ENCODE measurements around the gene CTNNB1.

The CTNNB1 gene

GRCh38 chr3:41193794-41194539 is 5.3 kb upstream of the CTNNB1 start:
- DNase-seq: no peak

- no peak for DNase-seq
These were observed 4.6 kb upstream of the CTNNB1 start for GRCh38 chr3:41194701-41195100.

GRCh38 chr3:41195946-41196345 is 3.4 kb upstream of the CTNNB1 start:
- DNase-seq: no peak

GRCh38 chr3:41196499-41197410 is 2.5 kb upstream of the CTNNB1 start:
- DNase-seq: no peak

GRCh38 chr3:41198046-41198445 is 1.3 kb upstream of the CTNNB1 start:
- DNase-seq: no peak

- DNase-seq: no peak
These were observed 779 bp upstream of the CTNNB1 start for GRCh38 chr3:41198526-41198925.

- peak; percentile 56 for DNase-seq
These were observed 762 bp downstream of the CTNNB1 start for GRCh38 chr3:41199866-41200668.

- DNase-seq: no peak
These were observed 1.3 kb downstream of the CTNNB1 start for GRCh38 chr3:41200669-41201021.

GRCh38 chr3:41202075-41202833 is 2.9 kb downstream of the CTNNB1 start:
- no peak for DNase-seq

GRCh38 chr3:41202834-41203345 is 3.6 kb downstream of the CTNNB1 start:
- DNase-seq: peak; percentile 32

GRCh38 chr3:41204369-41204768 is 5.1 kb downstream of the CTNNB1 start:
- DNase-seq: no peak

- DNase-seq: no peak
These were observed 6.3 kb downstream of the CTNNB1 start for GRCh38 chr3:41205591-41205990.

- DNase-seq: no peak
These were observed 8.1 kb downstream of the CTNNB1 start for GRCh38 chr3:41207355-41207754.

GRCh38 chr3:41208507-41209220 is 9.4 kb downstream of the CTNNB1 start:
- DNase-seq: no peak

- no peak for DNase-seq
These were observed 10.3 kb downstream of the CTNNB1 start for GRCh38 chr3:41209646-41210045.

- no peak for DNase-seq
These were observed 11.7 kb downstream of the CTNNB1 start for GRCh38 chr3:41210966-41211365.

- DNase-seq: no peak
These were observed 12.8 kb downstream of the CTNNB1 start for GRCh38 chr3:41212088-41212487.

GRCh38 chr3:41213588-41213987 is 14.3 kb downstream of the CTNNB1 start:
- DNase-seq: no peak

GRCh38 chr3:41216422-41216821 is 17.1 kb downstream of the CTNNB1 start:
- no peak for DNase-seq

GRCh38 chr3:41216993-41217392 is 17.7 kb downstream of the CTNNB1 start:
- DNase-seq: no peak

GRCh38 chr3:41219424-41219823 is 20.1 kb downstream of the CTNNB1 start:
- DNase-seq: no peak
